ENCODE results near the gene HARBI1. TPM values are rescaled to one million over a fixed set of nuclear protein-coding genes. Genes with fewer than 3 reads are reported as not detected.

HARBI1 gene
- total RNA-seq, 3 donors from 2014 or later: 1.6 to 9.1 (median 3.5) TPM

DNA sequence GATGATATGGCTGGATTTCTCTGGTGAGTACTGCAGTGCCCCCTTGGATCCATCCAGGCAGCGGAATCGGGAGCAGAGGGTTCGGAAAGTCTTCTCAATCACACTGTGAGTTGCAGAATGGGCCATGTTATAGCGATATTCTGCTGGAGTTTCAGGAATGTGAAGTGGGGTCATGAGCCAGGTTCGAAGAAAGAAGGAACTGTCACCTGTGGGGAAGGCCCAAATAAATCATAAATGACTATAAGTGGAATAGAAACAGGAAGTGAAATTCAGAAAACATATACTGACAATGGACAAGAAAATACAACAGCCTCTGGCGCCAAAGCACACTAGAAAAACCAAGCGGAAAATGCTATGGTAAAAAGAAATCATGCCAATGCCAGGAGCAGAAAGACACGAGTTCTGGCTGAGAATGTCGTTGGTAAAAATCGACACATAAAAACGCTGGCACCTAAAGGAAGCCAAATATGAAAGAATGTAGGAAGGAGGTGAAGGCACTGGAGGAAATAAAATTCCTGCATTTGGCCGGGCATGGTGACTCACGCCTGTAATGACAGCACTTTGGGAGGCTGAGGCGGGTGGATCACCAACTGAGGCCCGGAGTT lies 13.2 kb downstream of the HARBI1 start:
- intact Hi-C loops (cut with DNase I; ENCODE audit: low total_unique reads): loop anchor here (10.0 kb wide), 1 partner anchor 209 kb away; the partner anchor contains the start of gene CHRM4
- TF ChIP-seq POLR2A (IDR thresholded peaks at IDR 0.05): no peak
- TF ChIP-seq POLR2AphosphoS5 (IDR thresholded peaks at IDR 0.05): no peak

DNA sequence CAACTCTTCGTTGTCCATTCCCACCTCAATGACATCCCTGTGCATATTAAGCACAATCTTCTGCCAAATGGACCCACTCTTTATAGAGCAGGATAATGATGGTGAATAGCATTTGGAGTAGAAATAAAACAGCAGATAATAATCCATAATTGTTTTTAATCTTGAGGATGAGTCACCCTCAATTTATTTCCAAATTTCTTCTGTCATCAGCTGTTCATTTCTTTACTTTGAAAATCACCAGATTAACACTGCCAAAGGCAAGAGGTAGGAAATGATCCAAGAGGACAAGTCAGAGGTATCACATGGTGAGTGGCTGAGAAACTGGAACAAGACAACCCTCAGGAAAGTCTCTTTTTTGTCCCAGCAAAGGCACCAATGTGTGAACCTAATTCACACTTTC lies 15.9 kb downstream of the HARBI1 start:
- Histone ChIP-seq H3K9me3 (no peaks in the 10 kb centered on the region), H3K27ac (peak overlapping the region; percentile 78 to 80), H3K4me3 (no peak overlapping the region), H3K4me1 (peaks cover 0 to 7% of the 10 kb centered on the region in 2 donors), H3K27me3 (no peaks in the 10 kb centered on the region), H3K36me3 (no peaks in the 10 kb centered on the region)
- intact Hi-C loops (cut with DNase I; ENCODE audit: low total_unique reads): loop anchor here (10.0 kb wide), 1 partner anchor 206 kb away; the partner anchor contains the start of gene CHRM4
- no peak for DNase-seq (ENCODE audit: low spot score in 2 of 2)
- peak in 2 of 3 donors; percentile 15 to 27 for TF ChIP-seq POLR2AphosphoS5 (IDR thresholded peaks at IDR 0.05)
- TF ChIP-seq, protein P1, sequence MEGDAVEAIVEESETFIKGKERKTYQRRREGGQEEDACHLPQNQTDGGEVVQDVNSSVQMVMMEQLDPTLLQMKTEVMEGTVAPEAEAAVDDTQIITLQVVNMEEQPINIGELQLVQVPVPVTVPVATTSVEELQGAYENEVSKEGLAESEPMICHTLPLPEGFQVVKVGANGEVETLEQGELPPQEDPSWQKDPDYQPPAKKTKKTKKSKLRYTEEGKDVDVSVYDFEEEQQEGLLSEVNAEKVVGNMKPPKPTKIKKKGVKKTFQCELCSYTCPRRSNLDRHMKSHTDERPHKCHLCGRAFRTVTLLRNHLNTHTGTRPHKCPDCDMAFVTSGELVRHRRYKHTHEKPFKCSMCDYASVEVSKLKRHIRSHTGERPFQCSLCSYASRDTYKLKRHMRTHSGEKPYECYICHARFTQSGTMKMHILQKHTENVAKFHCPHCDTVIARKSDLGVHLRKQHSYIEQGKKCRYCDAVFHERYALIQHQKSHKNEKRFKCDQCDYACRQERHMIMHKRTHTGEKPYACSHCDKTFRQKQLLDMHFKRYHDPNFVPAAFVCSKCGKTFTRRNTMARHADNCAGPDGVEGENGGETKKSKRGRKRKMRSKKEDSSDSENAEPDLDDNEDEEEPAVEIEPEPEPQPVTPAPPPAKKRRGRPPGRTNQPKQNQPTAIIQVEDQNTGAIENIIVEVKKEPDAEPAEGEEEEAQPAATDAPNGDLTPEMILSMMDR (IDR thresholded peaks at IDR 0.05): no peak

More for the DNA sequence above, 13.2 kb downstream of the HARBI1 start:
- no peak for DNase-seq (ENCODE audit: low spot score in 2 of 2)
- Histone ChIP-seq H3K27me3 (no peaks in the 10 kb centered on the region), H3K36me3 (no peaks in the 10 kb centered on the region), H3K9me3 (no peaks in the 10 kb centered on the region), H3K4me1 (peaks cover 0 to 7% of the 10 kb centered on the region in 2 donors), H3K27ac (no peak overlapping the region), H3K4me3 (no peak overlapping the region)

DNA sequence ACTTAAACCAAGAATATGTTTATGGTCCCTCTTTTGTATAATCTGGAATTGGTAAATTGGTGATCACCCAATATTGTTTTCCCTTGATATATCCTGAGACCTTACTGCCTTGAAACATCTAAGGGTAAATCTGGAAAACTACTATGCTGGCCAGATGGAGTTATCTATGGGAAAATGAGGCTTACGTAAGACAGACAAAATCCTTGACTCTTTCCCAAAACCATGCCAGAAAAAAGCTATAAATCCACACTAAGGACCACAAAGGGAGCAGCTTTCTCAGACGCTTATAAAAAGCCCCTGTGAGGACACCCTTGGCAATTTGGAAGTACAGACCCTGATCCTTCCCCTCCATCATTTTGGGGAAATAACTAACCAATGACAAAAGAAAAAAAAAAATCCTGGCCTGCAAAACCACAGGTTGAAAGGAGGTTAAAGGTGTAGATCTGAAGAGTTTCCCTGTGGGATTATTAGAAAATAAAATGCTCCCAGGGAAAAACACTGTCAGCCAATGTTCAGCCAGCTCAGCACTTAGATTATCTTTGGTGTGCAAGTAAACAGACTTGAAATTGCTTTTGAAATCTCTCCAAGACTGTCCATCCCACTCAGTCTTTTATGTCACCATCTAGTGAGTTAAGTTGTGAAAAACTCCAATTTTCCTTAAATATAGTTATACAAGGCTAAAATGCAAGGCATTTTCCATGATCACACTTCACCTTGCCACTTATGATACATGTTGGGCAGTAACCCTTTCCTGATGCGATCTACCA lies 16.6 kb downstream of the HARBI1 start:
- DNase-seq (ENCODE audit: low spot score in 2 of 2): no peak
- Histone ChIP-seq H3K27me3 (no peaks in the 10 kb centered on the region), H3K4me1 (peaks cover 0 to 7% of the 10 kb centered on the region in 2 donors), H3K4me3 (no peak overlapping the region), H3K27ac (peak overlapping the region; percentile 78 to 80), H3K9me3 (no peaks in the 10 kb centered on the region), H3K36me3 (no peaks in the 10 kb centered on the region)
- TF ChIP-seq, protein P1 (IDR thresholded peaks at IDR 0.05): no peak
- no peak for TF ChIP-seq POLR2AphosphoS5 (IDR thresholded peaks at IDR 0.05)
- intact Hi-C loops (cut with DNase I; ENCODE audit: low total_unique reads): loop anchor here (10.0 kb wide), 1 partner anchor 206 kb away; the partner anchor contains the start of gene CHRM4

DNA sequence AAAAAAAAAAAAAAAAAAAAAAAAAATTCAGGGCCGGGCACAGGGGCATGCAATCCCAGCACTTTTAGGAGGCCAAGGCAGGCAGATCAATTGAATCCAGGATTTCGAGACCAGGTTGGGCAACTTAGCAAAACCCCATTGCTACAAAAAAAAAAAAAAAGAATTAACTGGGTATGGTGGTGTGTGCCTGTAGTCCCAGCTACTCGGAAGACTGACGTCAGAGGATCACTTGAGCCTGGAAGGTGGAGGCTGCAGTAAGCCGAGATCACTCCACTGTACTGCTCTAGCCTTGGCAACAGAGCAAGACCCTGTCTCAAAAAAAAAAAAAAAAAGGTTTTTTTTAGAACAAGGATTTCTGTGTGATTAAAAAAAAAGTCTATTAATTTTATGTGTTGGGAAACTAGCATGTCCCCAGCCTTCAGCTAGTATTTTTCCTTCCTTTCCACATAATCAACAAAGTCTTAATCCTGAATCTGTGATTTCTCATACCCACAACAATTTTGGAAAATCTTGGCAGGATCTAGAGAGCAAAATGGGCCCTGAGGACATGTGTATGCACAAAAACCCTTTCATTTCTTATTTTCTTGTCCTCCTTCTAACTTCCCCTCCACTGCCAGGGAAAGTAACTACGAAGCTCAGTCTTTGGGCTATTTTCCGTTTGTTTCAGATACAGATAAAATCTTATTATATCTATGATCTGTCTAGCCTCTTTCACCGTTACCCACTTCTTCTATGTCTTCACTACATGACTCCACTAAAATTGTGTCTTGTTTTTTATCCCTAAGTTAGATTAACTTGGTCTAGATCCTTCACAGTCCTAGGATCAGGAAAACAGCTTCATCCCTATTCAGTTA lies 17.5 kb downstream of the HARBI1 start:
- intact Hi-C loops (cut with DNase I; ENCODE audit: low total_unique reads): loop anchor here (10.0 kb wide), 1 partner anchor 205 kb away; the partner anchor contains the start of gene CHRM4
- no peaks in the 10 kb centered on the region for H3K36me3 ChIP-seq
- H3K27ac ChIP-seq: peak overlapping the region; percentile 78 to 80
- peak in 1 of 2 donors; percentile 40 for DNase-seq (ENCODE audit: low spot score in 2 of 2)
- TF ChIP-seq POLR2AphosphoS5 (IDR thresholded peaks at IDR 0.05) (no peak), POLR2A (IDR thresholded peaks at IDR 0.05) (no peak)
- TF ChIP-seq, protein P1 (IDR thresholded peaks at IDR 0.05): no peak
- H3K27me3 ChIP-seq: no peaks in the 10 kb centered on the region
- H3K4me1 ChIP-seq: peaks cover 0 to 7% of the 10 kb centered on the region in 2 donors
- H3K9me3 ChIP-seq: no peaks in the 10 kb centered on the region
- peak overlapping the region in 1 of 3 donors; percentile 24 for H3K4me3 ChIP-seq

DNA sequence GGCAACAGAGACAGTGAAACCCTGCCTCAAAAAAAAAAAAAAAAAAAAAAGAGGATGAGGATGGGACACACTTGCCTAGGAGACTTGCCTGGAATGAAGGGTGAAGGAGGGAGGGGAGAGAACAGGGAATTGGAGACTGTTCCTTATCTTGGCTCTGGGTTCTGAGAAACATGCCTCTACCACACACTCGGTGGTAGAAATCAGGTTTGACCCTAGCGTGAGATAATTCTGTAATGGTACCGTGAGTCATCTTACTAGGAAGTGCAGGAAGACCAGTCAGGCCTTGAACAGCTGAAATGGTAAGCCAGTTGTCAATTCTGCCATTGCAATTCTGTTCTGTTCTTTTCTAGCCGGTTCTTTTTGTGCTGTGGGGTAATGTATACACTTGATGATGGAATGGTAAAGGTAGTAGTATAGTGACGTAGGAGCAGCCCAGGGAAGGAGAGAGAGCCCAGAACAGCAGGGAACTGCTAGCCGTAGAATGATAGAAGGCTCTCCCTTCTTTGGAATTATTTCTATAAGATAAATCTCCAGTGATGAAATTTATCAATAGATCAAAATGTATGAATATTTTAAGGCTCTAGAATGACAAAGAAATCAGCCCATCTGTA lies 19.3 kb downstream of the HARBI1 start:
- H3K4me3 ChIP-seq: no peak overlapping the region
- no peaks in the 10 kb centered on the region for H3K36me3 ChIP-seq
- intact Hi-C loops (cut with DNase I; ENCODE audit: low total_unique reads): no loop called here
- TF ChIP-seq, protein P1 (IDR thresholded peaks at IDR 0.05): no peak
- TF ChIP-seq POLR2A (IDR thresholded peaks at IDR 0.05): no peak
- no peak for TF ChIP-seq POLR2AphosphoS5 (IDR thresholded peaks at IDR 0.05)
- no peaks in the 10 kb centered on the region for H3K27me3 ChIP-seq
- H3K9me3 ChIP-seq: no peaks in the 10 kb centered on the region
- peaks cover 0 to 7% of the 10 kb centered on the region in 2 donors for H3K4me1 ChIP-seq
- no peak for DNase-seq (ENCODE audit: low spot score in 2 of 2)
- no peak overlapping the region for H3K27ac ChIP-seq

Measured in breast epithelium (tissue), 4 donors.